PC-9 (cell line): ENCODE data around the gene KIF3C. TPM values are rescaled to one million over a fixed set of nuclear protein-coding genes. Genes with fewer than 3 reads are reported as not detected.
"Not testable (repeated sequence)": the region's sequence is repeated elsewhere in the genome, so short reads cannot be mapped to it uniquely, and the experiment has no call there.

Experiments
- BruUV-seq: library from RNA; stranded (reverse); fragments of 400-500 nt; replicated peaks from 2 replicates; lab custom pipeline; 2021; lab: Mats Ljungman, UMichigan
- CTCF ChIA-PET: fragments of 300-600 bp; sonication (Branson Sonifier 250); formaldehyde crosslinking; loops from one replicate; lab custom pipeline; 2022; ENCODE audit warnings: antibody characterized with exemption; lab: Charles Lee
- POLR2A ChIA-PET: fragments of 300-600 bp; sonication (Branson Sonifier 250); formaldehyde crosslinking; loops from one replicate; lab custom pipeline; 2022; ENCODE audit warnings: antibody characterized with exemption; ENCODE audit not compliant: unreplicated experiment; lab: Charles Lee
- DNase-seq, 2 experiments: peaks; one replicate each; pipeline versions ENCODE4 v3.0.0 to v3.0.0-alpha.2; 2015 to 2022; ENCODE audit warnings: mixed read lengths in 1 of 2
- H2AFZ ChIP-seq: fragments of 200-600 bp; sonication (generic); 2 replicates; pipeline ENCODE4 v1.8.1; 2017; ENCODE audit warnings: antibody characterized with exemption
- H3F3A ChIP-seq: fragments of 200-600 bp; sonication (generic); 2 replicates; pipeline ENCODE4 v1.8.1; 2017; ENCODE audit warnings: antibody characterized with exemption, mild to moderate bottlenecking, low read depth; ENCODE audit not compliant: insufficient read depth
- H3K27ac ChIP-seq: fragments of 200-600 bp; sonication (generic); 2 replicates; pipeline ENCODE4 v1.6.1; 2016; ENCODE audit warnings: mixed run types
- H3K27me3 ChIP-seq: fragments of 200-600 bp; sonication (generic); 2 replicates; pipeline ENCODE4 v1.6.1; 2016; ENCODE audit warnings: low read depth, mixed run types; ENCODE audit not compliant: insufficient read depth
- H3K36me3 ChIP-seq: fragments of 200-600 bp; sonication (generic); 2 replicates; pipeline ENCODE4 v1.6.1; 2016; ENCODE audit warnings: low read depth, mixed run types
- H3K4me1 ChIP-seq: fragments of 200-600 bp; sonication (generic); replicated peaks from 2 replicates; pipeline ENCODE4 v1.6.1; 2016; ENCODE audit warnings: mixed run types; ENCODE audit not compliant: insufficient read depth
- H3K4me2 ChIP-seq: fragments of 200-600 bp; sonication (generic); 2 replicates; pipeline ENCODE4 v1.6.1; 2017; ENCODE audit warnings: mixed run types
- H3K4me3 ChIP-seq: fragments of 200-600 bp; sonication (generic); 2 replicates; pipeline ENCODE4 v1.6.1; 2016; ENCODE audit warnings: mixed run types
- H3K79me2 ChIP-seq: fragments of 200-600 bp; sonication (generic); 2 replicates; pipeline ENCODE4 v1.6.1; 2017; ENCODE audit warnings: low read depth, mixed run types
- H3K9me2 ChIP-seq: fragments of 200-600 bp; sonication (generic); 2 replicates; pipeline ENCODE4 v1.8.1; 2017; ENCODE audit warnings: mild to moderate bottlenecking; ENCODE audit not compliant: insufficient read depth
- H3K9me3 ChIP-seq: fragments of 200-600 bp; sonication (generic); 2 replicates; pipeline ENCODE4 v1.8.1; 2016; ENCODE audit warnings: low read depth; ENCODE audit not compliant: insufficient read depth
- H4K20me1 ChIP-seq: fragments of 200-600 bp; sonication (generic); 2 replicates; pipeline ENCODE4 v1.8.1; 2017; ENCODE audit not compliant: insufficient read depth
- CTCF ChIP-seq: fragments of 200-600 bp; sonication (generic); conservative IDR thresholded peaks from 2 replicates; pipeline ENCODE4 v1.6.1; 2017; ENCODE audit warnings: mixed run types, antibody characterized with exemption, mild to moderate bottlenecking, moderate library complexity
- EZH2 ChIP-seq: fragments of 200-600 bp; sonication (generic); IDR thresholded peaks from 2 replicates; pipeline ENCODE4 v1.8.0; 2017; ENCODE audit warnings: antibody characterized with exemption, low read depth
- intact Hi-C: fragments of 100-400 bp; cut with micrococcal nuclease; formaldehyde crosslinking; loops from one replicate; pipeline ENCODE4 v1.10.0; 2022; ENCODE audit not compliant: unreplicated experiment
- total RNA-seq: library from RNA; stranded (reverse); gene quantifications from 2 replicates; pipeline ENCODE4 v1.2.3, GENCODE V29; 2021

Gene KIF3C
- total RNA-seq, 1 experiment from 2014 or later = 50.5 TPM

GRCh38 chr2:25903216-25903776, 79.0 kb downstream of the KIF3C start:
- BruUV-seq = no TSS peak
- DNase-seq = no peak
- POLR2A ChIA-PET = interaction anchor here (1.1 kb wide), 1 partner anchor 25 kb away, joined by 4 read pairs; the partner anchor contains the start of gene ASXL2

GRCh38 chr2:25899404-25899970, 82.8 kb downstream of the KIF3C start:
- ChIA-PET POLR2A (no interaction called here), CTCF (no interaction called here)
- intact Hi-C loops = no loop called here

More at GRCh38 chr2:25903216-25903776, 79.0 kb downstream of the KIF3C start:
- Histone ChIP-seq H4K20me1 (no peaks in the 10 kb centered on the region), H3K79me2 (no peaks in the 10 kb centered on the region), H3K27ac (no peak overlapping the region), H3K9me2 (no peaks in the 10 kb centered on the region), H3K4me2 (no peak overlapping the region), H3K27me3 (no peaks in the 10 kb centered on the region), H3K4me1 (no peaks in the 10 kb centered on the region), H3K9me3 (no peaks in the 10 kb centered on the region), H3K4me3 (no peak overlapping the region), H2AFZ (no peak overlapping the region), H3F3A (no peaks in the 10 kb centered on the region), H3K36me3 (no peaks in the 10 kb centered on the region)
- TF ChIP-seq CTCF = no peak
- TF ChIP-seq EZH2 = no peak
- intact Hi-C loops = no loop called here
- CTCF ChIA-PET = interaction anchor here (0.7 kb wide), 1 partner anchor 196 kb away, joined by 3 read pairs; no protein-coding TSS in a partner anchor

GRCh38 chr2:25897506-25897905, 84.8 kb downstream of the KIF3C start:
- no peaks in the 10 kb centered on the region for H4K20me1 ChIP-seq
- H3K4me1 ChIP-seq = no peaks in the 10 kb centered on the region
- POLR2A ChIA-PET = no interaction called here
- no peaks in the 10 kb centered on the region for H3K27me3 ChIP-seq
- no peak for TF ChIP-seq CTCF
- no peak for TF ChIP-seq EZH2
- no peaks in the 10 kb centered on the region for H3F3A ChIP-seq
- no peaks in the 10 kb centered on the region for H3K9me2 ChIP-seq
- no peaks in the 10 kb centered on the region for H3K9me3 ChIP-seq
- H3K4me2 ChIP-seq = no peak overlapping the region
- no TSS peak for BruUV-seq
- H3K79me2 ChIP-seq = no peaks in the 10 kb centered on the region
- intact Hi-C loops = no loop called here
- no peak overlapping the region for H2AFZ ChIP-seq
- no peaks in the 10 kb centered on the region for H3K36me3 ChIP-seq
- CTCF ChIA-PET = no interaction called here
- DNase-seq = no peak
- no peak overlapping the region for H3K27ac ChIP-seq
- H3K4me3 ChIP-seq = no peak overlapping the region

More at GRCh38 chr2:25899404-25899970, 82.8 kb downstream of the KIF3C start:
- no peak for TF ChIP-seq EZH2
- peak in 1 of 2 experiments; percentile 16 for DNase-seq
- Histone ChIP-seq H3K9me2 (no peaks in the 10 kb centered on the region), H3K9me3 (no peaks in the 10 kb centered on the region), H3F3A (no peaks in the 10 kb centered on the region), H4K20me1 (no peaks in the 10 kb centered on the region), H3K4me1 (no peaks in the 10 kb centered on the region), H2AFZ (no peak overlapping the region), H3K27me3 (no peaks in the 10 kb centered on the region), H3K36me3 (no peaks in the 10 kb centered on the region), H3K4me3 (no peak overlapping the region), H3K27ac (no peak overlapping the region), H3K79me2 (no peaks in the 10 kb centered on the region), H3K4me2 (no peak overlapping the region)
- no TSS peak for BruUV-seq

GRCh38 chr2:25896308-25896707, 86.0 kb downstream of the KIF3C start:
- H3K9me2 ChIP-seq, H2AFZ ChIP-seq, H3K9me3 ChIP-seq, H3K4me1 ChIP-seq, POLR2A ChIA-PET, H3K79me2 ChIP-seq, BruUV-seq, H3K27me3 ChIP-seq, CTCF ChIA-PET, H3F3A ChIP-seq, H3K4me3 ChIP-seq, intact Hi-C loops, DNase-seq, H3K27ac ChIP-seq, H3K36me3 ChIP-seq, H3K4me2 ChIP-seq, H4K20me1 ChIP-seq: not testable (repeated sequence)
